Measurements from ENCODE around the gene SCGB2B2.
A peak's percentile ranks its signal among the peaks of the same experiment; 100 is the strongest.
"Not testable (repeated sequence)": the region's sequence is repeated elsewhere in the genome, so short reads cannot be mapped to it uniquely, and the experiment has no call there.

SCGB2B2 gene

GRCh38 chr19:34671972-34672371, 5.0 kb downstream of the SCGB2B2 start:
- no peak for DNase-seq (ENCODE audit: insufficient read length, low spot score)
- FAIRE-seq = no peak

- no peak for DNase-seq (ENCODE audit: insufficient read length, low spot score)
- no peak for FAIRE-seq
Observed at GRCh38 chr19:34669305-34669704, 7.7 kb downstream of the SCGB2B2 start.

GRCh38 chr19:34668690-34669089, 8.3 kb downstream of the SCGB2B2 start:
- FAIRE-seq; DNase-seq (ENCODE audit: insufficient read length, low spot score): not testable (repeated sequence)

- DNase-seq (ENCODE audit: insufficient read length, low spot score); FAIRE-seq: not testable (repeated sequence)
Observed at GRCh38 chr19:34668077-34668689, 8.8 kb downstream of the SCGB2B2 start.

- FAIRE-seq (no peak), DNase-seq (ENCODE audit: insufficient read length, low spot score) (no peak)
Observed at GRCh38 chr19:34667349-34668076, 9.4 kb downstream of the SCGB2B2 start.

- DNase-seq (ENCODE audit: insufficient read length, low spot score) (no peak), FAIRE-seq (no peak)
Observed at GRCh38 chr19:34666958-34667265, 10.0 kb downstream of the SCGB2B2 start.

GRCh38 chr19:34666200-34666957, 10.6 kb downstream of the SCGB2B2 start:
- DNase-seq (ENCODE audit: insufficient read length, low spot score) (no peak), FAIRE-seq (no peak)

- not testable (repeated sequence) for DNase-seq (ENCODE audit: insufficient read length, low spot score); FAIRE-seq
Observed at GRCh38 chr19:34665275-34665674, 11.7 kb downstream of the SCGB2B2 start.

GRCh38 chr19:34664870-34665269, 12.1 kb downstream of the SCGB2B2 start:
- DNase-seq (ENCODE audit: insufficient read length, low spot score) (no peak), FAIRE-seq (no peak)

GRCh38 chr19:34664168-34664567, 12.8 kb downstream of the SCGB2B2 start:
- DNase-seq (ENCODE audit: insufficient read length, low spot score) (no peak), FAIRE-seq (no peak)

GRCh38 chr19:34662919-34663318, 14.0 kb downstream of the SCGB2B2 start:
- DNase-seq (ENCODE audit: insufficient read length, low spot score) (no peak), FAIRE-seq (no peak)

GRCh38 chr19:34661357-34661756, 15.6 kb downstream of the SCGB2B2 start:
- FAIRE-seq = no peak
- no peak for DNase-seq (ENCODE audit: insufficient read length, low spot score)

- no peak for FAIRE-seq
- DNase-seq (ENCODE audit: insufficient read length, low spot score) = no peak
Observed at GRCh38 chr19:34655651-34656050, 21.3 kb downstream of the SCGB2B2 start.

- FAIRE-seq (no peak), DNase-seq (ENCODE audit: insufficient read length, low spot score) (no peak)
Observed at GRCh38 chr19:34654796-34655195, 22.2 kb downstream of the SCGB2B2 start.

GRCh38 chr19:34651747-34652146, 25.2 kb downstream of the SCGB2B2 start:
- FAIRE-seq = no peak
- DNase-seq (ENCODE audit: insufficient read length, low spot score) = no peak

GRCh38 chr19:34649886-34650543, 26.9 kb downstream of the SCGB2B2 start:
- FAIRE-seq = no peak
- DNase-seq (ENCODE audit: insufficient read length, low spot score) = no peak

GRCh38 chr19:34645551-34645950, 31.4 kb downstream of the SCGB2B2 start:
- DNase-seq (ENCODE audit: insufficient read length, low spot score) (no peak), FAIRE-seq (no peak)

- FAIRE-seq = no peak
Observed at GRCh38 chr19:34644991-34645461, 31.9 kb downstream of the SCGB2B2 start.

GRCh38 chr19:34642241-34642640, 34.7 kb downstream of the SCGB2B2 start:
- FAIRE-seq (no peak), DNase-seq (ENCODE audit: insufficient read length, low spot score) (no peak)

More at GRCh38 chr19:34644991-34645461, 31.9 kb downstream of the SCGB2B2 start:
- DNase-seq (ENCODE audit: insufficient read length, low spot score) = no peak

GRCh38 chr19:34639491-34640085, 37.4 kb downstream of the SCGB2B2 start:
- no peak for DNase-seq (ENCODE audit: insufficient read length, low spot score)
- peak; percentile 81 for FAIRE-seq

GRCh38 chr19:34633802-34634201, 43.2 kb downstream of the SCGB2B2 start:
- DNase-seq (ENCODE audit: insufficient read length, low spot score) (no peak), FAIRE-seq (no peak)
